ENCODE measurements around the gene C14orf180. TPM values are rescaled to one million over a fixed set of nuclear protein-coding genes. Genes with fewer than 3 reads are reported as not detected.

Gene C14orf180
- total RNA-seq, 1 experiment from 2014 or later: not detected

DNA sequence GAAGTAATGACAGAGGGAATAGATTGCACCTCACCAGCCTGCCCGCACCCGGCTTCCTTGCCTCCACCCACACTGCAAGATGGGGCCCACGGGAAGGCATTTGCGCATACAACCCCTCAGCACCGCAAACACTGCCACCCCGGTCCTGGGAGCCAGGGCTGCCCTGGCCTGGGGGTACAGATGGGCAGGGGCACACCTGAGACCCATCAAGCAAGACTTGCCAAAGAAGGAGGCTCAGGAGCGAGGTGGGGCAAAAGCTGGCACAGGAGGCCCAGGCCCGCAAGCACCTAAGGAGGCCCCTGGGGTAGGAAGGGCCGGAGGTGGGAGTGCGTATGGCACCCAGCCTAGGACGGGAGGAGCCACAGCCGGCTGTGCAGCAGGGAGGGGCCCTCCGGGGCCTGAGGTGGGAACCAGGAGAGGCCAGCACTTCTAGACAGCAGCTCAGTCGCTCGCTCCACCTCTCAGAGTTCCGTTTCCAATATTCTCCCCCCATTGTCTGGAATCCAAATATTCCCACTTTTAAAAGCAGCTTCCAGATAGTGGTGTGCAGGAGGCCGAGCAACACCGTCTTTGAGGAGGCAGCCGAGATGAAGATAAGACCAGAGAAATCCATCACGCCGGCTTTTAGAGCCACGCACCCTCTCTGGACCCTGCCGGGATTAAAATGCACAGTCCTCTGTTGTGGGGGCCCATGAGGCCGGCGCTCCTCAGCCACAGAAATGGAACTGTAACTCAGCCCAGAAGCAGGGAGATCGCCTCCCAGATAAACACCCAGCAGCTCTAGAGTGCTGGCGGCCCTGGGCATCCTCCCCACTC, 12.2 kb upstream of the C14orf180 start:
- CTCF ChIA-PET: no interaction called here
- no peak for DNase-seq (ENCODE audit: low spot score)
- BruUV-seq (replicated peaks): no TSS peak
- Histone ChIP-seq H3K4me3 (ENCODE audit: low read depth, low read length, poor library complexity, severe bottlenecking) (no peak overlapping the region), H3K36me3 (ENCODE audit: insufficient read depth, low read length, poor library complexity, severe bottlenecking) (no peaks in the 10 kb centered on the region), H3K9me3 (ENCODE audit: low read depth, low read length, poor library complexity, severe bottlenecking) (no peaks in the 10 kb centered on the region), H3K4me1 (ENCODE audit: insufficient read depth, low read length, poor library complexity, severe bottlenecking) (no peaks in the 10 kb centered on the region), H3K27me3 (replicated peaks; ENCODE audit: insufficient read depth, low read depth, low read length, poor library complexity) (peaks cover 12% of the 10 kb centered on the region), H3K27ac (ENCODE audit: low read depth, low read length, poor library complexity, severe bottlenecking) (no peak overlapping the region)
- intact Hi-C loops (cut with micrococcal nuclease; ENCODE audit: unreplicated experiment): no loop called here
- TF ChIP-seq, protein P1, sequence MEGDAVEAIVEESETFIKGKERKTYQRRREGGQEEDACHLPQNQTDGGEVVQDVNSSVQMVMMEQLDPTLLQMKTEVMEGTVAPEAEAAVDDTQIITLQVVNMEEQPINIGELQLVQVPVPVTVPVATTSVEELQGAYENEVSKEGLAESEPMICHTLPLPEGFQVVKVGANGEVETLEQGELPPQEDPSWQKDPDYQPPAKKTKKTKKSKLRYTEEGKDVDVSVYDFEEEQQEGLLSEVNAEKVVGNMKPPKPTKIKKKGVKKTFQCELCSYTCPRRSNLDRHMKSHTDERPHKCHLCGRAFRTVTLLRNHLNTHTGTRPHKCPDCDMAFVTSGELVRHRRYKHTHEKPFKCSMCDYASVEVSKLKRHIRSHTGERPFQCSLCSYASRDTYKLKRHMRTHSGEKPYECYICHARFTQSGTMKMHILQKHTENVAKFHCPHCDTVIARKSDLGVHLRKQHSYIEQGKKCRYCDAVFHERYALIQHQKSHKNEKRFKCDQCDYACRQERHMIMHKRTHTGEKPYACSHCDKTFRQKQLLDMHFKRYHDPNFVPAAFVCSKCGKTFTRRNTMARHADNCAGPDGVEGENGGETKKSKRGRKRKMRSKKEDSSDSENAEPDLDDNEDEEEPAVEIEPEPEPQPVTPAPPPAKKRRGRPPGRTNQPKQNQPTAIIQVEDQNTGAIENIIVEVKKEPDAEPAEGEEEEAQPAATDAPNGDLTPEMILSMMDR (conservative IDR thresholded peaks at IDR 0.05; ENCODE audit: low read depth, low read length): no peak
- TF ChIP-seq EZH2 (IDR thresholded peaks at IDR 0.05; ENCODE audit: borderline replicate concordance, low read depth, low read length, poor library complexity, severe bottlenecking): no peak
- POLR2A ChIA-PET (ENCODE audit: low non-redundant PET): no interaction called here

DNA sequence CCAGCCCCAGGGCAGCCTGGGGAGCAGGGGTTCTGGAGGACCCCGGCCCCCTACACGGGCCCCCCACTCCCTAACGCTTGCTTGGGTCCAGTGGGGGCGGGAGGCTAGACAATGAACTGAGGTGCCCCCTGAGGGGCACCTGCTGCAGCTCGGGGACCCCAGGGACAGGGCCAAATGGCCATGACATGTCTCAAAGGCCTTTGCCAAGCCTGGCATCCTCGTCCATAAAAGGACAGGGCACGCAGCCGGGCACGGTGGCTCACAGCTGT, 11.7 kb upstream of the C14orf180 start:
- BruUV-seq (replicated peaks): no TSS peak
- intact Hi-C loops (cut with micrococcal nuclease; ENCODE audit: unreplicated experiment): no loop called here
- CTCF ChIA-PET: no interaction called here

DNA sequence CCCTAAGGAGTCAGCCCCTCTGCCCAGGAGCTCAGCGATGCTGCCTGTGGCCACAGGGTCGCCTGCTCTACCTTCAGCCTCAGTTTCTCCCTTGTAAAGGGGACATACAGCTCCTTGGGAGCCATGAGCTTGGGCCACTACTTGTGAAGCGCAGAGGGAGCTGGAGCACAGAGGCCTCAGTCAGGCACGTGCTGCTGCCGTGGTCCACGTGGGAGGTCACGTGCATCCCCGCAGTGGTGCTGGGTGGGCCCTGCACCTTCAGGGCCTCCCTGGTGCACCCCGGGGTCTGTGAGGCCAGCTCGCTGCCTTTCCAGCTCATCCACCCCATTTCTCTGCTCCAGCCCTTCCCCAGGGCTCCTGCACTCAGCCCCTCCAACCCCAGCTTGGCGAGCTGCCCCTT, 10.9 kb upstream of the C14orf180 start:
- no peaks in the 10 kb centered on the region for H3K4me1 ChIP-seq (ENCODE audit: insufficient read depth, low read length, poor library complexity, severe bottlenecking)
- ChIA-PET POLR2A (ENCODE audit: low non-redundant PET) (no interaction called here), CTCF (interaction anchor here (0.6 kb wide), 1 partner anchor 474 kb away, joined by 6 read pairs; no protein-coding TSS in a partner anchor)
- H3K4me3 ChIP-seq (ENCODE audit: low read depth, low read length, poor library complexity, severe bottlenecking): no peak overlapping the region
- intact Hi-C loops (cut with micrococcal nuclease; ENCODE audit: unreplicated experiment): no loop called here
- TF ChIP-seq, protein P1 (conservative IDR thresholded peaks at IDR 0.05; ENCODE audit: low read depth, low read length): no peak
- TF ChIP-seq EZH2 (IDR thresholded peaks at IDR 0.05; ENCODE audit: borderline replicate concordance, low read depth, low read length, poor library complexity, severe bottlenecking): no peak
- no peaks in the 10 kb centered on the region for H3K36me3 ChIP-seq (ENCODE audit: insufficient read depth, low read length, poor library complexity, severe bottlenecking)
- BruUV-seq (replicated peaks): no TSS peak
- H3K27me3 ChIP-seq (replicated peaks; ENCODE audit: insufficient read depth, low read depth, low read length, poor library complexity): peaks cover 12% of the 10 kb centered on the region
- H3K9me3 ChIP-seq (ENCODE audit: low read depth, low read length, poor library complexity, severe bottlenecking): no peaks in the 10 kb centered on the region
- H3K27ac ChIP-seq (ENCODE audit: low read depth, low read length, poor library complexity, severe bottlenecking): no peak overlapping the region
- DNase-seq (ENCODE audit: low spot score): no peak

More for the DNA sequence above, 11.7 kb upstream of the C14orf180 start:
- Histone ChIP-seq H3K36me3 (ENCODE audit: insufficient read depth, low read length, poor library complexity, severe bottlenecking) (no peaks in the 10 kb centered on the region), H3K27me3 (replicated peaks; ENCODE audit: insufficient read depth, low read depth, low read length, poor library complexity) (peaks cover 12% of the 10 kb centered on the region), H3K4me3 (ENCODE audit: low read depth, low read length, poor library complexity, severe bottlenecking) (no peak overlapping the region), H3K9me3 (ENCODE audit: low read depth, low read length, poor library complexity, severe bottlenecking) (no peaks in the 10 kb centered on the region), H3K27ac (ENCODE audit: low read depth, low read length, poor library complexity, severe bottlenecking) (no peak overlapping the region), H3K4me1 (ENCODE audit: insufficient read depth, low read length, poor library complexity, severe bottlenecking) (no peaks in the 10 kb centered on the region)
- POLR2A ChIA-PET (ENCODE audit: low non-redundant PET): no interaction called here
- TF ChIP-seq EZH2 (IDR thresholded peaks at IDR 0.05; ENCODE audit: borderline replicate concordance, low read depth, low read length, poor library complexity, severe bottlenecking): no peak
- TF ChIP-seq, protein P1 (conservative IDR thresholded peaks at IDR 0.05; ENCODE audit: low read depth, low read length): no peak
- DNase-seq (ENCODE audit: low spot score): no peak

Data from A673 (cell line).